SU-DHL-6 (cell line): ENCODE measurements around the gene ANKS6.

Experiments used
- H2AFZ ChIP-seq: fragments of 200-600 bp; sonication (generic); 2 replicates; pipeline ENCODE4 v1.6.1; 2014; ENCODE audit warnings: low read depth, mild to moderate bottlenecking, moderate library complexity, mixed read lengths, antibody characterized with exemption, low read length; ENCODE audit not compliant: severe bottlenecking
- H3F3A ChIP-seq: fragments of 200-600 bp; shearing (Covaris generic); 2 replicates; pipeline ENCODE4 v1.6.0; 2016; ENCODE audit warnings: antibody characterized with exemption, mild to moderate bottlenecking; ENCODE audit not compliant: insufficient read depth
- H3K27ac ChIP-seq: fragments of 200-600 bp; sonication (generic); 2 replicates; pipeline ENCODE4 v1.5.1; 2016; ENCODE audit warnings: low read depth, mild to moderate bottlenecking, low read length, moderate library complexity, mixed read lengths
- H3K27me3 ChIP-seq: fragments of 200-600 bp; sonication (generic), shearing (Covaris generic); 2 replicates; pipeline ENCODE4 v1.6.0; 2014; ENCODE audit warnings: mild to moderate bottlenecking, low read length
- H3K36me3 ChIP-seq: fragments of 200-600 bp; sonication (generic); 2 replicates; pipeline ENCODE4 v1.6.1; 2014; ENCODE audit warnings: mild to moderate bottlenecking, low read length, mixed read lengths
- H3K4me2 ChIP-seq: fragments of 300-600, 200-600 bp; shearing (Covaris generic), sonication (generic); 2 replicates; pipeline ENCODE4 v1.6.0; 2014; ENCODE audit warnings: low read length, low read depth, mild to moderate bottlenecking; ENCODE audit not compliant: poor library complexity, severe bottlenecking
- H3K4me3 ChIP-seq: fragments of 200-600 bp; sonication (generic); 2 replicates; pipeline ENCODE4 v1.5.1; 2014; ENCODE audit warnings: antibody characterized with exemption, low read length, mild to moderate bottlenecking, mixed read lengths; ENCODE audit not compliant: insufficient read depth, poor library complexity, severe bottlenecking
- H3K79me2 ChIP-seq: fragments of 200-600 bp; sonication (generic); 2 replicates; pipeline ENCODE4 v1.6.1; 2014; ENCODE audit warnings: mild to moderate bottlenecking, low read length, moderate library complexity; ENCODE audit not compliant: insufficient read depth
- H3K9ac ChIP-seq: fragments of 200-600 bp; sonication (generic); 2 replicates; pipeline ENCODE4 v1.7.0; 2014; ENCODE audit warnings: mild to moderate bottlenecking, low read length
- H3K9me2 ChIP-seq: fragments of 200-600 bp; sonication (generic); replicated peaks from 2 replicates; pipeline ENCODE4 v1.6.1; 2014; ENCODE audit warnings: low read length; ENCODE audit not compliant: insufficient read depth
- H3K9me3 ChIP-seq: fragments of 200-600 bp; sonication (generic); 2 replicates; pipeline ENCODE4 v1.6.1; 2014; ENCODE audit warnings: low read length, mixed read lengths; ENCODE audit not compliant: insufficient read depth
- H4K20me1 ChIP-seq: fragments of 200-600 bp; sonication (generic); 2 replicates; pipeline ENCODE4 v1.6.1; 2014; ENCODE audit warnings: low read depth, mild to moderate bottlenecking, antibody characterized with exemption, low read length, moderate library complexity, mixed read lengths
- CTCF ChIP-seq: fragments of 200-600 bp; sonication (generic); IDR thresholded peaks from one replicate; pipeline ENCODE4 v1.5.1; 2017; ENCODE audit warnings: antibody characterized with exemption, mild to moderate bottlenecking, low read length, moderate library complexity; ENCODE audit not compliant: insufficient read depth, poor library complexity, severe bottlenecking
- EZH2phosphoT487 ChIP-seq: fragments of 200-600 bp; sonication (generic), shearing (Covaris generic); conservative IDR thresholded peaks from 2 replicates; pipeline ENCODE4 v1.6.1; 2018; ENCODE audit warnings: mild to moderate bottlenecking, antibody characterized with exemption, low read length, moderate library complexity, mixed read lengths

The ANKS6 gene

GRCh38 chr9:98838868-98839565 is 42.7 kb upstream of the ANKS6 start:
- Histone ChIP-seq H3F3A (no peaks in the 10 kb centered on the region), H3K4me2 (no peak overlapping the region), H3K27me3 (no peaks in the 10 kb centered on the region), H3K36me3 (no peaks in the 10 kb centered on the region), H3K4me3 (no peak overlapping the region), H3K27ac (no peak overlapping the region), H3K9me2 (no peaks in the 10 kb centered on the region), H4K20me1 (no peaks in the 10 kb centered on the region), H2AFZ (no peak overlapping the region), H3K79me2 (no peaks in the 10 kb centered on the region), H3K9ac (no peak overlapping the region), H3K9me3 (no peaks in the 10 kb centered on the region)
- TF ChIP-seq CTCF: no peak
- no peak for TF ChIP-seq EZH2phosphoT487

- no peaks in the 10 kb centered on the region for H3K79me2 ChIP-seq
- H2AFZ ChIP-seq: no peak overlapping the region
- H3K9ac ChIP-seq: no peak overlapping the region
- no peaks in the 10 kb centered on the region for H4K20me1 ChIP-seq
- TF ChIP-seq EZH2phosphoT487 (no peak), CTCF (no peak)
- H3K36me3 ChIP-seq: no peaks in the 10 kb centered on the region
- no peaks in the 10 kb centered on the region for H3K9me3 ChIP-seq
- no peak overlapping the region for H3K4me3 ChIP-seq
- H3K9me2 ChIP-seq: no peaks in the 10 kb centered on the region
- H3F3A ChIP-seq: no peaks in the 10 kb centered on the region
- H3K27me3 ChIP-seq: no peaks in the 10 kb centered on the region
- H3K4me2 ChIP-seq: no peak overlapping the region
- no peak overlapping the region for H3K27ac ChIP-seq
Measured at GRCh38 chr9:98838155-98838867, 42.0 kb upstream of the ANKS6 start.

- Histone ChIP-seq H3K4me2 (no peak overlapping the region), H3K9ac (no peak overlapping the region), H3K36me3 (no peaks in the 10 kb centered on the region), H3K4me3 (no peak overlapping the region), H3K27me3 (no peaks in the 10 kb centered on the region), H3K9me3 (no peaks in the 10 kb centered on the region), H3F3A (no peaks in the 10 kb centered on the region), H3K79me2 (no peaks in the 10 kb centered on the region), H3K27ac (no peak overlapping the region), H3K9me2 (no peaks in the 10 kb centered on the region), H2AFZ (no peak overlapping the region), H4K20me1 (no peaks in the 10 kb centered on the region)
- TF ChIP-seq CTCF (no peak), EZH2phosphoT487 (no peak)
Measured at GRCh38 chr9:98837516-98837915, 41.2 kb upstream of the ANKS6 start.
